SU-DHL-6 (cell line): ENCODE results near the gene LDLRAD3.

Source experiments
- CTCF ChIP-seq: fragments of 200-600 bp; sonication (generic); IDR thresholded peaks from one replicate; pipeline ENCODE4 v1.5.1; 2017; ENCODE audit warnings: antibody characterized with exemption, mild to moderate bottlenecking, low read length, moderate library complexity; ENCODE audit not compliant: insufficient read depth, poor library complexity, severe bottlenecking
- EZH2phosphoT487 ChIP-seq: fragments of 200-600 bp; sonication (generic), shearing (Covaris generic); conservative IDR thresholded peaks from 2 replicates; pipeline ENCODE4 v1.6.1; 2018; ENCODE audit warnings: mild to moderate bottlenecking, antibody characterized with exemption, low read length, moderate library complexity, mixed read lengths

- TF ChIP-seq CTCF (no peak), EZH2phosphoT487 (no peak)
Observed at GRCh38 chr11:36059660-36060059, 115.8 kb downstream of the LDLRAD3 start.
